ENCODE data around the gene ARG2. TPM values are rescaled to one million over a fixed set of nuclear protein-coding genes. Genes with fewer than 3 reads are reported as not detected.

Gene ARG2
- total and polyA plus RNA-seq, 9 of the 15 experiments (the other 6 are each of a cell fraction or from before 2014, with no cell fraction given) = 6.2 to 75.0 (median 17.8) TPM

DNA sequence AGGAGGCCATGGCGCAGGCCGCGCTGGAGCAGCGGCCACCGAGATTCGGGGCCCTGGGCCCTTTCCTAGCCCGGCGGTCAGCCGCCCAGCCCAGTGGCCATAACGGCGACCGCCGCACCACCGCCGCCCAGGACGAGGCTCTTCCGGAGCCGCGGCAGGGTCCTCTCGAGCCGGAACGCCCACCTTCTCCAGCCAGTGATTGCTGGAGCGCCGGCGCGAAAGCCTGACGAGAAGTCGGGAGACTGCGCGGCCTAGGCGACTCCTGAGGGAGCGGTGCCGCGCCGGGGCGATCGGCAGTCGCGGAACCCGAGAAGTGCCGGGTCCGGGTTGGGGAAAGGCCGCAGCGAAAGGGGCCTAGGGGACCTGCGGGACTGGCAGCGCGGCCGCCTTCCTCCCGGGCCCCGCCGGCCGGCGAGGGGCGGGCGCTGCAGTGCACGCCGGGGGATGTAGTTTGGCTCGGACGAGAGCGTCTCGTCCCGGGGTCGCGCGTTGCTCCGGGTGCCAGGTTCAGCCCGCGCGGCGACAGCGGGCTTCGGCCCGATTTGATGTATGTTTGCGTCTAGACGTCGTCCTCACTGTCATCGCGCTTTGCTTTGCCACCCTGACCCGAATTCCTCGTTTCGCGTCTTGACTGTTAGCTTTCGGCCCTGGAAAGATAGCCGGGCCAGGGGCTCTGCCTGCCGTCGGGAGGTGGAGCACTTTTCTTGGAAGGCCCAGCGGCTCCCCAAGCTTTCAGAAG lies 54.9 kb downstream of the ARG2 start, which contains the start of gene VTI1B (continued):
- TF ChIP-seq, protein P1, sequence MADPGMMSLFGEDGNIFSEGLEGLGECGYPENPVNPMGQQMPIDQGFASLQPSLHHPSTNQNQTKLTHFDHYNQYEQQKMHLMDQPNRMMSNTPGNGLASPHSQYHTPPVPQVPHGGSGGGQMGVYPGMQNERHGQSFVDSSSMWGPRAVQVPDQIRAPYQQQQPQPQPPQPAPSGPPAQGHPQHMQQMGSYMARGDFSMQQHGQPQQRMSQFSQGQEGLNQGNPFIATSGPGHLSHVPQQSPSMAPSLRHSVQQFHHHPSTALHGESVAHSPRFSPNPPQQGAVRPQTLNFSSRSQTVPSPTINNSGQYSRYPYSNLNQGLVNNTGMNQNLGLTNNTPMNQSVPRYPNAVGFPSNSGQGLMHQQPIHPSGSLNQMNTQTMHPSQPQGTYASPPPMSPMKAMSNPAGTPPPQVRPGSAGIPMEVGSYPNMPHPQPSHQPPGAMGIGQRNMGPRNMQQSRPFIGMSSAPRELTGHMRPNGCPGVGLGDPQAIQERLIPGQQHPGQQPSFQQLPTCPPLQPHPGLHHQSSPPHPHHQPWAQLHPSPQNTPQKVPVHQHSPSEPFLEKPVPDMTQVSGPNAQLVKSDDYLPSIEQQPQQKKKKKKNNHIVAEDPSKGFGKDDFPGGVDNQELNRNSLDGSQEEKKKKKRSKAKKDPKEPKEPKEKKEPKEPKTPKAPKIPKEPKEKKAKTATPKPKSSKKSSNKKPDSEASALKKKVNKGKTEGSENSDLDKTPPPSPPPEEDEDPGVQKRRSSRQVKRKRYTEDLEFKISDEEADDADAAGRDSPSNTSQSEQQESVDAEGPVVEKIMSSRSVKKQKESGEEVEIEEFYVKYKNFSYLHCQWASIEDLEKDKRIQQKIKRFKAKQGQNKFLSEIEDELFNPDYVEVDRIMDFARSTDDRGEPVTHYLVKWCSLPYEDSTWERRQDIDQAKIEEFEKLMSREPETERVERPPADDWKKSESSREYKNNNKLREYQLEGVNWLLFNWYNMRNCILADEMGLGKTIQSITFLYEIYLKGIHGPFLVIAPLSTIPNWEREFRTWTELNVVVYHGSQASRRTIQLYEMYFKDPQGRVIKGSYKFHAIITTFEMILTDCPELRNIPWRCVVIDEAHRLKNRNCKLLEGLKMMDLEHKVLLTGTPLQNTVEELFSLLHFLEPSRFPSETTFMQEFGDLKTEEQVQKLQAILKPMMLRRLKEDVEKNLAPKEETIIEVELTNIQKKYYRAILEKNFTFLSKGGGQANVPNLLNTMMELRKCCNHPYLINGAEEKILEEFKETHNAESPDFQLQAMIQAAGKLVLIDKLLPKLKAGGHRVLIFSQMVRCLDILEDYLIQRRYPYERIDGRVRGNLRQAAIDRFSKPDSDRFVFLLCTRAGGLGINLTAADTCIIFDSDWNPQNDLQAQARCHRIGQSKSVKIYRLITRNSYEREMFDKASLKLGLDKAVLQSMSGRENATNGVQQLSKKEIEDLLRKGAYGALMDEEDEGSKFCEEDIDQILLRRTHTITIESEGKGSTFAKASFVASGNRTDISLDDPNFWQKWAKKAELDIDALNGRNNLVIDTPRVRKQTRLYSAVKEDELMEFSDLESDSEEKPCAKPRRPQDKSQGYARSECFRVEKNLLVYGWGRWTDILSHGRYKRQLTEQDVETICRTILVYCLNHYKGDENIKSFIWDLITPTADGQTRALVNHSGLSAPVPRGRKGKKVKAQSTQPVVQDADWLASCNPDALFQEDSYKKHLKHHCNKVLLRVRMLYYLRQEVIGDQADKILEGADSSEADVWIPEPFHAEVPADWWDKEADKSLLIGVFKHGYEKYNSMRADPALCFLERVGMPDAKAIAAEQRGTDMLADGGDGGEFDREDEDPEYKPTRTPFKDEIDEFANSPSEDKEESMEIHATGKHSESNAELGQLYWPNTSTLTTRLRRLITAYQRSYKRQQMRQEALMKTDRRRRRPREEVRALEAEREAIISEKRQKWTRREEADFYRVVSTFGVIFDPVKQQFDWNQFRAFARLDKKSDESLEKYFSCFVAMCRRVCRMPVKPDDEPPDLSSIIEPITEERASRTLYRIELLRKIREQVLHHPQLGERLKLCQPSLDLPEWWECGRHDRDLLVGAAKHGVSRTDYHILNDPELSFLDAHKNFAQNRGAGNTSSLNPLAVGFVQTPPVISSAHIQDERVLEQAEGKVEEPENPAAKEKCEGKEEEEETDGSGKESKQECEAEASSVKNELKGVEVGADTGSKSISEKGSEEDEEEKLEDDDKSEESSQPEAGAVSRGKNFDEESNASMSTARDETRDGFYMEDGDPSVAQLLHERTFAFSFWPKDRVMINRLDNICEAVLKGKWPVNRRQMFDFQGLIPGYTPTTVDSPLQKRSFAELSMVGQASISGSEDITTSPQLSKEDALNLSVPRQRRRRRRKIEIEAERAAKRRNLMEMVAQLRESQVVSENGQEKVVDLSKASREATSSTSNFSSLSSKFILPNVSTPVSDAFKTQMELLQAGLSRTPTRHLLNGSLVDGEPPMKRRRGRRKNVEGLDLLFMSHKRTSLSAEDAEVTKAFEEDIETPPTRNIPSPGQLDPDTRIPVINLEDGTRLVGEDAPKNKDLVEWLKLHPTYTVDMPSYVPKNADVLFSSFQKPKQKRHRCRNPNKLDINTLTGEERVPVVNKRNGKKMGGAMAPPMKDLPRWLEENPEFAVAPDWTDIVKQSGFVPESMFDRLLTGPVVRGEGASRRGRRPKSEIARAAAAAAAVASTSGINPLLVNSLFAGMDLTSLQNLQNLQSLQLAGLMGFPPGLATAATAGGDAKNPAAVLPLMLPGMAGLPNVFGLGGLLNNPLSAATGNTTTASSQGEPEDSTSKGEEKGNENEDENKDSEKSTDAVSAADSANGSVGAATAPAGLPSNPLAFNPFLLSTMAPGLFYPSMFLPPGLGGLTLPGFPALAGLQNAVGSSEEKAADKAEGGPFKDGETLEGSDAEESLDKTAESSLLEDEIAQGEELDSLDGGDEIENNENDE (IDR thresholded peaks at IDR 0.05; ENCODE audit: low read depth, low read length) = no peak
- TF ChIP-seq ZNF668 (CRISPR knock-in tag; IDR thresholded peaks at IDR 0.05) (no peak), MAFF (IDR thresholded peaks at IDR 0.05; ENCODE audit: low read length) (no peak), ZNF41 (CRISPR knock-in tag; conservative IDR thresholded peaks at IDR 0.05) (no peak), NRF1 (conservative IDR thresholded peaks at IDR 0.05 in 1 of 2, IDR thresholded peaks at IDR 0.05 in 1 of 2) (peak; percentile 44 to 59), LEF1 (IDR thresholded peaks at IDR 0.05) (no peak), EZH2 (IDR thresholded peaks at IDR 0.05; ENCODE audit: borderline replicate concordance, low read depth, low read length) (no peak), SNRNP70 (optimal IDR thresholded peaks at IDR 0.05; ENCODE audit: low read depth, low read length) (no peak), SAFB (IDR thresholded peaks at IDR 0.05; ENCODE audit: borderline replicate concordance, low read depth, low read length) (no peak), ZFPM2 (CRISPR knock-in tag; IDR thresholded peaks at IDR 0.05) (no peak), CHCHD3 (CRISPR knock-in tag; IDR thresholded peaks at IDR 0.05) (no peak)
- TF ChIP-seq, protein P2, sequence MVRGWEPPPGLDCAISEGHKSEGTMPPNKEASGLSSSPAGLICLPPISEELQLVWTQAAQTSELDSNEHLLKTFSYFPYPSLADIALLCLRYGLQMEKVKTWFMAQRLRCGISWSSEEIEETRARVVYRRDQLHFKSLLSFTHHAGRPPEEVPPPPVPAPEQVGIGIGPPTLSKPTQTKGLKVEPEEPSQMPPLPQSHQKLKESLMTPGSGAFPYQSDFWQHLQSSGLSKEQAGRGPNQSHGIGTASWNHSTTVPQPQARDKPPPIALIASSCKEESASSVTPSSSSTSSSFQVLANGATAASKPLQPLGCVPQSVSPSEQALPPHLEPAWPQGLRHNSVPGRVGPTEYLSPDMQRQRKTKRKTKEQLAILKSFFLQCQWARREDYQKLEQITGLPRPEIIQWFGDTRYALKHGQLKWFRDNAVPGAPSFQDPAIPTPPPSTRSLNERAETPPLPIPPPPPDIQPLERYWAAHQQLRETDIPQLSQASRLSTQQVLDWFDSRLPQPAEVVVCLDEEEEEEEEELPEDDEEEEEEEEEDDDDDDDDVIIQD (CRISPR knock-in tag; IDR thresholded peaks at IDR 0.05) = no peak
- TF ChIP-seq, protein P3, sequence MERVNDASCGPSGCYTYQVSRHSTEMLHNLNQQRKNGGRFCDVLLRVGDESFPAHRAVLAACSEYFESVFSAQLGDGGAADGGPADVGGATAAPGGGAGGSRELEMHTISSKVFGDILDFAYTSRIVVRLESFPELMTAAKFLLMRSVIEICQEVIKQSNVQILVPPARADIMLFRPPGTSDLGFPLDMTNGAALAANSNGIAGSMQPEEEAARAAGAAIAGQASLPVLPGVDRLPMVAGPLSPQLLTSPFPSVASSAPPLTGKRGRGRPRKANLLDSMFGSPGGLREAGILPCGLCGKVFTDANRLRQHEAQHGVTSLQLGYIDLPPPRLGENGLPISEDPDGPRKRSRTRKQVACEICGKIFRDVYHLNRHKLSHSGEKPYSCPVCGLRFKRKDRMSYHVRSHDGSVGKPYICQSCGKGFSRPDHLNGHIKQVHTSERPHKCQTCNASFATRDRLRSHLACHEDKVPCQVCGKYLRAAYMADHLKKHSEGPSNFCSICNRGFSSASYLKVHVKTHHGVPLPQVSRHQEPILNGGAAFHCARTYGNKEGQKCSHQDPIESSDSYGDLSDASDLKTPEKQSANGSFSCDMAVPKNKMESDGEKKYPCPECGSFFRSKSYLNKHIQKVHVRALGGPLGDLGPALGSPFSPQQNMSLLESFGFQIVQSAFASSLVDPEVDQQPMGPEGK (CRISPR knock-in tag; IDR thresholded peaks at IDR 0.05; ENCODE audit: borderline replicate concordance) = no peak
